ENCODE data around the gene ZNF331.

DNA sequence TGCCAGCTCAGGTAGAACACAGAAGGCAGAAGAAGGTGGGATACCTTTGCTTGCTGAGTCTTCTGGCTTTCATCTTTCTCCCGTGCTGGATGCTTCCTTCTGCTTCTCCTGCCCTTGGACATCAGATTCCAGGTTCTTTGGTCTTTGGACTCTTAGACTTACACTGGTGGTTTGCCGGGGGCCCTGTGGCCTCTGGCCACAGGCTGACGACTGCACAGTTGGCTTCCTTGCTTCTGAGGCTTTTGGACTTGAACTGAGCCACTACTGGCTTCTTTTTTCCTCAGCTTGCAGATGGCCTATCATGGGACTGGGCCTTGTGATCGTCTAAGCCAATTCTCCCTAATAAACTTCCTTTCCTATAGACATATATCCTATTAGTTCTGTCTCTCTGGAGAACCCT, 19.8 kb upstream of the ZNF331 start:
- TF ChIP-seq POLR2A (IDR thresholded peaks at IDR 0.05): no peak
- TF ChIP-seq, protein P1, sequence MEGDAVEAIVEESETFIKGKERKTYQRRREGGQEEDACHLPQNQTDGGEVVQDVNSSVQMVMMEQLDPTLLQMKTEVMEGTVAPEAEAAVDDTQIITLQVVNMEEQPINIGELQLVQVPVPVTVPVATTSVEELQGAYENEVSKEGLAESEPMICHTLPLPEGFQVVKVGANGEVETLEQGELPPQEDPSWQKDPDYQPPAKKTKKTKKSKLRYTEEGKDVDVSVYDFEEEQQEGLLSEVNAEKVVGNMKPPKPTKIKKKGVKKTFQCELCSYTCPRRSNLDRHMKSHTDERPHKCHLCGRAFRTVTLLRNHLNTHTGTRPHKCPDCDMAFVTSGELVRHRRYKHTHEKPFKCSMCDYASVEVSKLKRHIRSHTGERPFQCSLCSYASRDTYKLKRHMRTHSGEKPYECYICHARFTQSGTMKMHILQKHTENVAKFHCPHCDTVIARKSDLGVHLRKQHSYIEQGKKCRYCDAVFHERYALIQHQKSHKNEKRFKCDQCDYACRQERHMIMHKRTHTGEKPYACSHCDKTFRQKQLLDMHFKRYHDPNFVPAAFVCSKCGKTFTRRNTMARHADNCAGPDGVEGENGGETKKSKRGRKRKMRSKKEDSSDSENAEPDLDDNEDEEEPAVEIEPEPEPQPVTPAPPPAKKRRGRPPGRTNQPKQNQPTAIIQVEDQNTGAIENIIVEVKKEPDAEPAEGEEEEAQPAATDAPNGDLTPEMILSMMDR (IDR thresholded peaks at IDR 0.05): no peak

Data from thyroid gland (tissue), 4 donors.